NB4 (cell line): ENCODE data around the gene KCNRG.

Experiments
- DNase-seq: peaks from one replicate; pipeline ENCODE4 v3.0.0; 2010; ENCODE audit warnings: low read depth
- H3K4me3 ChIP-seq: one replicate; pipeline ENCODE4 v1.5.1; 2011; ENCODE audit warnings: mild to moderate bottlenecking, low read depth, low read length, moderate library complexity
- MYC ChIP-seq: IDR thresholded peaks from 2 replicates; pipeline ENCODE4 v1.6.1; 2011; ENCODE audit warnings: low read depth, low read length
- POLR2A ChIP-seq: IDR thresholded peaks from 2 replicates; pipeline ENCODE4 v1.6.1; 2011; ENCODE audit warnings: mild to moderate bottlenecking; ENCODE audit not compliant: insufficient read length; ENCODE audit errors: extremely low read depth
- TF ChIP-seq, protein P1 (sequence below): IDR thresholded peaks from one replicate; pipeline ENCODE4 v1.5.1; 2012; ENCODE audit warnings: low read depth, low read length
- TF ChIP-seq, protein P2 (sequence below): IDR thresholded peaks from 2 replicates; pipeline ENCODE4 v1.6.1; 2011; ENCODE audit warnings: low read depth, low read length

The KCNRG gene, protein sequence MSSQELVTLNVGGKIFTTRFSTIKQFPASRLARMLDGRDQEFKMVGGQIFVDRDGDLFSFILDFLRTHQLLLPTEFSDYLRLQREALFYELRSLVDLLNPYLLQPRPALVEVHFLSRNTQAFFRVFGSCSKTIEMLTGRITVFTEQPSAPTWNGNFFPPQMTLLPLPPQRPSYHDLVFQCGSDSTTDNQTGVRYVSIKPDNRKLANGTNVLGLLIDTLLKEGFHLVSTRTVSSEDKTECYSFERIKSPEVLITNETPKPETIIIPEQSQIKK

DNA sequence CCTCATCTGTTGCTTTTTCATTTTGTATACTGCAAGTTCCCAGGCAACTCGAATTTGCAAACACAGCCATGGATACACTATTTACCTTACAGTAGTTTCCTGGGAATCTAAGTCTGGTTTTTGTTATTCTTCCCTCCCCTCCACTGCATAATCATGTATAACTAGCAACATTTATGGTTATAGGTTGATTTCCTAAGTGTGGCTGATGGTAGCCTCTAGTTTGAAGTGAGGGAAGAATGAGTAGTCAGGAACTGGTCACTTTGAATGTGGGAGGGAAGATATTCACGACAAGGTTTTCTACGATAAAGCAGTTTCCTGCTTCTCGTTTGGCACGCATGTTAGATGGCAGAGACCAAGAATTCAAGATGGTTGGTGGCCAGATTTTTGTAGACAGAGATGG lies at the start of gene KCNRG:
Gene KCNRG, plus strand, starts transcription at position 187 of the 400 bp plus-strand sequence. Its CDS starts 50 bp downstream, at position 237.
- H3K4me3 ChIP-seq: no peak within 1 kb of the TSS
- TF ChIP-seq MYC: no peak
- TF ChIP-seq, protein P1, sequence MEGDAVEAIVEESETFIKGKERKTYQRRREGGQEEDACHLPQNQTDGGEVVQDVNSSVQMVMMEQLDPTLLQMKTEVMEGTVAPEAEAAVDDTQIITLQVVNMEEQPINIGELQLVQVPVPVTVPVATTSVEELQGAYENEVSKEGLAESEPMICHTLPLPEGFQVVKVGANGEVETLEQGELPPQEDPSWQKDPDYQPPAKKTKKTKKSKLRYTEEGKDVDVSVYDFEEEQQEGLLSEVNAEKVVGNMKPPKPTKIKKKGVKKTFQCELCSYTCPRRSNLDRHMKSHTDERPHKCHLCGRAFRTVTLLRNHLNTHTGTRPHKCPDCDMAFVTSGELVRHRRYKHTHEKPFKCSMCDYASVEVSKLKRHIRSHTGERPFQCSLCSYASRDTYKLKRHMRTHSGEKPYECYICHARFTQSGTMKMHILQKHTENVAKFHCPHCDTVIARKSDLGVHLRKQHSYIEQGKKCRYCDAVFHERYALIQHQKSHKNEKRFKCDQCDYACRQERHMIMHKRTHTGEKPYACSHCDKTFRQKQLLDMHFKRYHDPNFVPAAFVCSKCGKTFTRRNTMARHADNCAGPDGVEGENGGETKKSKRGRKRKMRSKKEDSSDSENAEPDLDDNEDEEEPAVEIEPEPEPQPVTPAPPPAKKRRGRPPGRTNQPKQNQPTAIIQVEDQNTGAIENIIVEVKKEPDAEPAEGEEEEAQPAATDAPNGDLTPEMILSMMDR: no peak
- TF ChIP-seq, protein P2, sequence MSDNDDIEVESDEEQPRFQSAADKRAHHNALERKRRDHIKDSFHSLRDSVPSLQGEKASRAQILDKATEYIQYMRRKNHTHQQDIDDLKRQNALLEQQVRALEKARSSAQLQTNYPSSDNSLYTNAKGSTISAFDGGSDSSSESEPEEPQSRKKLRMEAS: no peak
- no peak for TF ChIP-seq POLR2A
- DNase-seq: no peak

DNA sequence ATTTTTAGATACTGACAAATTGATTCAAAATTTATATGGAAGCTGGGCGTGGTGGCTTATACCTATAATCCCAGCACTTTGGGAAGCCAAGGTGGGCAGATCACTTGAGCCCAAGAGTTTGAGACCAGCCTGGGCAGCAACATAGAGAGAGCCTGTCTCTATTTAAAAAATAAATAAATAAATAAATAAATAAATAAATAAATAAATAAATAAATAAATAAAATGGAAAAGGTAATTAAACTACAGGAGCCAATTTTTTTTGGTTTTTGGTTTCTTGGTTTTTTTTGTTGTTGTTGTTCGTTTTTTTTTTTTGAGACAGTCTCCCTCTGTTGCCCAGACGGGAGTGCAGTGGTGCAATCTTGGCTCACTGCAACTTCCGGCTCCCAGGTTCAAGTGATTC lies 47.8 kb upstream of the KCNRG start:
- no peak for DNase-seq
- H3K4me3 ChIP-seq: no peak overlapping the region
- TF ChIP-seq MYC (no peak), POLR2A (no peak)
- TF ChIP-seq, protein P2: no peak
- TF ChIP-seq, protein P1: no peak

DNA sequence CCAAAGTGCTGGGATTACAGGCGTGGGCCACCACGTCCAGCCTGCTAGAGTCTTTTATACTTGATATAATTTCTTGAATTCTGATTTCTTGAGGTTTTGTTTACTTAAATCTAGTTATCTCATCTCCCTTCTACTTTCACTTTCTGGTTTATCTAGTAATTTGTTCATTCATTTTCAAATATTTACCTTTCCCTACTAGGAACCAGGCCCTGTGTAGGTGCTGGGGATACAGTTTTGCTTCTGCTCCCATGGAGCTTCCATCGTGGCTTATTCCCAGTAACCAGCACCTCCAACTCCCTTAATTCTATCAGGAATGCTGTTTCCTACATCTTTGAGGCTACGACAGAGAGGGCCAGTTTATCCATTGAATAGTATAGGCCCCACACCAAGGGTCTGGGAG lies 42.5 kb upstream of the KCNRG start:
- no peak for DNase-seq
- TF ChIP-seq, protein P1: no peak
- no peak for TF ChIP-seq POLR2A
- TF ChIP-seq, protein P2: no peak
- no peak for TF ChIP-seq MYC
- no peak overlapping the region for H3K4me3 ChIP-seq

DNA sequence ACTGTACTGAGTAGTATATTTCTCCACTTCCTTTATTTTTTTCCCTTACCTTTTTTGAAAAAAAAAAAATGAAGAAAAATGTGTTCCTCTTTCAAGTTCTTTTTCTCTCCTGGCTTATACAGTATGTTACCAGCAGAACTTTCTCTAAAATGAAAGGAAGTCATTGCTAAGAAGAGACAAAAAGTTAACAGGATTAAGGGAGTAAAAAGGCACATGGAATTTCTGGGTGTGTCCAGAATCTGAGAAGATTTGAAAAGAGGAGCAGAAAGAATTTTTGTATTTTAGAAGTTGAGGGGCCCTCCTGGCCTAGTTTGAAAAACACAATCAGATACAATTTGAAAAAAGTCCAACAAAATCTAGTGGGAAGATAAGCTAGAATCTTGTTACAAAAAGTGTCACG lies 39.4 kb upstream of the KCNRG start:
- DNase-seq: no peak
- no peak overlapping the region for H3K4me3 ChIP-seq
- TF ChIP-seq POLR2A: no peak
- TF ChIP-seq, protein P2: no peak
- no peak for TF ChIP-seq MYC
- TF ChIP-seq, protein P1: no peak

DNA sequence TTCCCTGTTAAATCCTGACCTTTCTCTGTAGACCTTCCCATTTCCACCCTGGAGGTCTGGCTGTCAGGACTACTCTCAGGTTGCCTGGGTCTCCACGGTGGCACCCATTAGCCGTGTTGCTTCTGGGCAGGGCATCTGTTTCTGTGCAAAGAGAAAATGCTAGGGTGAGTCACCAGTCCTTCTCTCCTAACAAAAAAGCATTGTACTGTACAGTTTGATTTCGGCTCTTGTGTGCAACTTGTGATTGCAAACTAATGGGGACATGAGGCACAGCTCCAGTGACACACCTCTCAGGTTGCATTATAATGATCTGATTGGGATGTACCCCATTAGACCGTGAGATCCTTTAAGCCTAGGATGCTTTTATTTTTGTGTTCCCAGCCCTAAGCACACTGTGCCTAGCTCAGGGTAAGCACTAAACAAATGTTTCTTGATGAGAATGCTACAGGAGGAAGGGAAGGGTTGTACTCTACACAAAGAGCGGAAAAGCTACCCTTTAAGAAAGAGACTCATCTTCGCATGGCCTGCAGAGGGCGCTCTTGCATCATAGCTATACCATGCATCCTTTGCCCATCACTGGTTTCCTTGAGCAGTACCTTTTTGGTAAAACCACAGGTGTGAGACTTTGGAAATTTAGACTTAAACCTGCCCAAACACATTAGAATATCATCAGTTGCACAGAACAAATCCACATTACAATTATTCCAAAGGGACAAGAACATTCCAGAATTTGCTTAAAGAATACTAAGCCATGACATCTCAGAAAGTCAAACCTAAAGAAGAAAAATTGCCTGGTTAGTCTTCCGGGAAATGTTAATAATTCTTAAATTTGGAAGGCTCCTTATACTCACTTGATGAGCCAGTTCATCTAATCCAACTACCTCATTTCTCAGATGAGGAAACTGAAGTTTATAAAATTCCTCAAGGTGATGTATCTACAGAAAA lies 38.7 kb upstream of the KCNRG start:
- TF ChIP-seq, protein P1: peak; percentile 94
- no peak; the same call in 1 of the 2 replicates for TF ChIP-seq MYC
- no peak overlapping the region for H3K4me3 ChIP-seq
- peak; percentile 85 for DNase-seq
